Measurements from ENCODE around the gene TGM4. TPM values are rescaled to one million over a fixed set of nuclear protein-coding genes. Genes with fewer than 3 reads are reported as not detected.

TGM4 gene
- total RNA-seq, 1 donor from 2014 or later = not detected

GRCh38 chr3:44883999-44884431 lies 9.6 kb downstream of the TGM4 start:
- DNase-seq (ENCODE audit: low read depth) = peak; percentile 97
- Histone ChIP-seq H3K36me3 (ENCODE audit: control insufficient read depth, insufficient read depth, low read length) (no peaks in the 10 kb centered on the region), H3K4me3 (ENCODE audit: low read depth, low read length) (no peak overlapping the region), H3K27me3 (ENCODE audit: control insufficient read depth, insufficient read depth, low read length) (no peaks in the 10 kb centered on the region)
- no peak for TF ChIP-seq CTCF (IDR thresholded peaks at IDR 0.05; ENCODE audit: insufficient read depth, low read length, poor library complexity, severe bottlenecking)

- TF ChIP-seq CTCF (IDR thresholded peaks at IDR 0.05; ENCODE audit: insufficient read depth, low read length, poor library complexity, severe bottlenecking) = no peak
- H3K36me3 ChIP-seq (ENCODE audit: control insufficient read depth, insufficient read depth, low read length) = no peaks in the 10 kb centered on the region
- H3K4me3 ChIP-seq (ENCODE audit: low read depth, low read length) = no peak overlapping the region
- DNase-seq (ENCODE audit: low read depth) = peak; percentile 83
- H3K27me3 ChIP-seq (ENCODE audit: control insufficient read depth, insufficient read depth, low read length) = no peaks in the 10 kb centered on the region
Measured at GRCh38 chr3:44885618-44886017, 11.2 kb downstream of the TGM4 start.

GRCh38 chr3:44886561-44886960 lies 12.2 kb downstream of the TGM4 start:
- Histone ChIP-seq H3K4me3 (ENCODE audit: low read depth, low read length) (no peak overlapping the region), H3K36me3 (ENCODE audit: control insufficient read depth, insufficient read depth, low read length) (no peaks in the 10 kb centered on the region), H3K27me3 (ENCODE audit: control insufficient read depth, insufficient read depth, low read length) (no peaks in the 10 kb centered on the region)
- no peak for DNase-seq (ENCODE audit: low read depth)
- TF ChIP-seq CTCF (IDR thresholded peaks at IDR 0.05; ENCODE audit: insufficient read depth, low read length, poor library complexity, severe bottlenecking) = no peak

- no peak for DNase-seq (ENCODE audit: low read depth)
- Histone ChIP-seq H3K4me3 (ENCODE audit: low read depth, low read length) (no peak overlapping the region), H3K36me3 (ENCODE audit: control insufficient read depth, insufficient read depth, low read length) (no peaks in the 10 kb centered on the region), H3K27me3 (ENCODE audit: control insufficient read depth, insufficient read depth, low read length) (no peaks in the 10 kb centered on the region)
- no peak for TF ChIP-seq CTCF (IDR thresholded peaks at IDR 0.05; ENCODE audit: insufficient read depth, low read length, poor library complexity, severe bottlenecking)
Measured at GRCh38 chr3:44887101-44887500, 12.7 kb downstream of the TGM4 start.

- Histone ChIP-seq H3K27me3 (ENCODE audit: control insufficient read depth, insufficient read depth, low read length) (no peaks in the 10 kb centered on the region), H3K4me3 (ENCODE audit: low read depth, low read length) (no peak overlapping the region), H3K36me3 (ENCODE audit: control insufficient read depth, insufficient read depth, low read length) (no peaks in the 10 kb centered on the region)
- DNase-seq (ENCODE audit: low read depth) = no peak
- TF ChIP-seq CTCF (IDR thresholded peaks at IDR 0.05; ENCODE audit: insufficient read depth, low read length, poor library complexity, severe bottlenecking) = no peak
Measured at GRCh38 chr3:44890258-44890657, 15.8 kb downstream of the TGM4 start.

GRCh38 chr3:44890852-44891251 lies 16.4 kb downstream of the TGM4 start:
- H3K4me3 ChIP-seq (ENCODE audit: low read depth, low read length) = no peak overlapping the region
- H3K36me3 ChIP-seq (ENCODE audit: control insufficient read depth, insufficient read depth, low read length) = no peaks in the 10 kb centered on the region
- DNase-seq (ENCODE audit: low read depth) = no peak
- no peak for TF ChIP-seq CTCF (IDR thresholded peaks at IDR 0.05; ENCODE audit: insufficient read depth, low read length, poor library complexity, severe bottlenecking)
- H3K27me3 ChIP-seq (ENCODE audit: control insufficient read depth, insufficient read depth, low read length) = no peaks in the 10 kb centered on the region

Measured in kidney epithelial cell (primary cell).